OCI-LY1 (cell line): ENCODE data around the gene RNF25.

Source experiments
- CTCF ChIP-seq: fragments of 200-600 bp; sonication (generic), shearing (Covaris generic); IDR thresholded peaks from 2 replicates; pipeline ENCODE4 v1.5.1; 2017; ENCODE audit warnings: mild to moderate bottlenecking, antibody characterized with exemption, low read length, moderate library complexity, mixed read lengths
- EZH2 ChIP-seq: fragments of 200-600 bp; sonication (generic), shearing (Covaris generic); IDR thresholded peaks from 2 replicates; pipeline ENCODE4 v1.8.0; 2017; ENCODE audit warnings: borderline replicate concordance, mixed run types, mild to moderate bottlenecking, antibody characterized with exemption, low read length, moderate library complexity, mixed read lengths

GRCh38 chr2:218711550-218711929 is 39.7 kb upstream of the RNF25 start:
- TF ChIP-seq CTCF (no peak), EZH2 (no peak)
